Ovary (tissue), 9 donors: ENCODE results near the gene ZNF837. TPM values are rescaled to one million over a fixed set of nuclear protein-coding genes. Genes with fewer than 3 reads are reported as not detected.
A peak's percentile ranks its signal among the peaks of the same experiment; 100 is the strongest.

Source experiments
- DNase-seq, 5 donors: peaks; one replicate each; pipeline ENCODE4 v3.0.0-alpha.2; 2019 to 2020
- H3K27ac ChIP-seq, 2 donors: fragments of 200-600 bp; one replicate each; pipeline versions ENCODE4 v1.5.1 to v1.8.0; 2019 to 2022
- H3K27me3 ChIP-seq: fragments of 200-600 bp; one replicate; pipeline ENCODE4 v1.8.0; 2022
- H3K36me3 ChIP-seq: fragments of 200-600 bp; sonication (generic); one replicate; pipeline ENCODE4 v1.5.1; 2019
- H3K4me1 ChIP-seq: one replicate; pipeline ENCODE4 v1.8.1; 2013; ENCODE audit warnings: mild to moderate bottlenecking, moderate library complexity; ENCODE audit not compliant: insufficient read depth
- H3K4me3 ChIP-seq: fragments of 200-600 bp; sonication (generic); one replicate; pipeline ENCODE4 v1.5.1; 2017
- H3K9me3 ChIP-seq, 2 donors: fragments of 200-600 bp in 1 of 2; sonication (generic) in 1 of 2; one replicate each; pipeline versions ENCODE4 v1.5.1 to v1.8.1; 2013 to 2019; ENCODE audit warnings: mild to moderate bottlenecking in 1 of 2, moderate library complexity in 1 of 2
- EP300 ChIP-seq: sonication (generic); formaldehyde crosslinking; IDR thresholded peaks from one replicate; pipeline ENCODE4 v1.6.1; 2017; ENCODE audit warnings: antibody characterized with exemption
- POLR2A ChIP-seq: fragments of 450-650 bp; IDR thresholded peaks from one replicate; pipeline ENCODE4 v1.6.1; 2017; ENCODE audit warnings: antibody characterized with exemption, mild to moderate bottlenecking, moderate library complexity
- WGBS, 3 donors: extraction: QIAGEN DNeasy Blood & Tissue Kit in 1 of 3; methylation state at CpG; one replicate each; pipeline versions ENCODE4 v1.1.5 to v1.1.7; 2013 to 2017; 5-methylcytosine and 5-hydroxymethylcytosine counted together
- intact Hi-C, 4 donors: fragments of 100-400 bp; cut with DNase I; formaldehyde crosslinking; loops; one replicate each; pipeline versions ENCODE4 v1.11.0 to v1.15.1; 2022 to 2023
- polyA plus RNA-seq, 2 donors: library from polyadenylated mRNA; stranded (reverse); fragments of 200-250 nt in 1 of 2; fragments of 350-450 nt in 1 of 2; fragmentation: Illumina TruSeq in 1 of 2; extraction: RNeasy Lipid Tissue Mini Kit (QIAGEN cat#74804) in 1 of 2; gene quantifications; one replicate each; pipeline ENCODE4 v1.2.3, GENCODE V29; 2013 to 2014
- total RNA-seq, 7 donors: library from RNA; depleted of rRNA in 2 of 7; stranded (reverse); fragments of >200 nt in 2 of 7; fragmentation: NEBNext Ultra II Directional in 3 of 7; extraction: Animal tissue kit (Norgen Biotek cat#: 25700) in 3 of 7; gene quantifications; one replicate each; pipeline versions ENCODE4 v1.1.0 to v1.2.4, GENCODE V29; 2016 to 2023
- TF ChIP-seq, protein P1 (sequence below), 3 donors: fragments of 450-650 bp in 2 of 3; fragments of 200-600 bp in 1 of 3; IDR thresholded peaks; one replicate each; pipeline versions ENCODE4 v1.5.1 to v1.8.0; 2016 to 2022; ENCODE audit warnings: antibody characterized with exemption in 3 of 3, mild to moderate bottlenecking in 1 of 3
- donor health status: DM: no; HTN: no; CAD: no; lungs with moderate emphysema.
- donor health status: DM: no; HTN: no; CAD: no.
- donor health status: Bipolar disorder and iron deficiency.
- donor health status: DM: yes; HTN: yes; CAD: no.
- donor health status: DM: no; HTN: no; CAD: no.
- donor health status: DM: yes; HTN: yes; CAD: no.

The ZNF837 gene
- total and polyA plus RNA-seq, 9 donors = 1.4 to 3.2 (median 2.5) TPM; not detected in 1

- Histone ChIP-seq H3K27me3 (peaks cover 5% of the 10 kb centered on the region), H3K36me3 (no peaks in the 10 kb centered on the region), H3K4me3 (no peak overlapping the region), H3K27ac (no peak overlapping the region), H3K4me1 (peaks cover 14% of the 10 kb centered on the region), H3K9me3 (no peaks in the 10 kb centered on the region)
- WGBS, 3 donors = 34 to 50% (median 44%) methylated on average over 7 of the region's 7 CpGs
- TF ChIP-seq POLR2A = no peak
- TF ChIP-seq, protein P1, sequence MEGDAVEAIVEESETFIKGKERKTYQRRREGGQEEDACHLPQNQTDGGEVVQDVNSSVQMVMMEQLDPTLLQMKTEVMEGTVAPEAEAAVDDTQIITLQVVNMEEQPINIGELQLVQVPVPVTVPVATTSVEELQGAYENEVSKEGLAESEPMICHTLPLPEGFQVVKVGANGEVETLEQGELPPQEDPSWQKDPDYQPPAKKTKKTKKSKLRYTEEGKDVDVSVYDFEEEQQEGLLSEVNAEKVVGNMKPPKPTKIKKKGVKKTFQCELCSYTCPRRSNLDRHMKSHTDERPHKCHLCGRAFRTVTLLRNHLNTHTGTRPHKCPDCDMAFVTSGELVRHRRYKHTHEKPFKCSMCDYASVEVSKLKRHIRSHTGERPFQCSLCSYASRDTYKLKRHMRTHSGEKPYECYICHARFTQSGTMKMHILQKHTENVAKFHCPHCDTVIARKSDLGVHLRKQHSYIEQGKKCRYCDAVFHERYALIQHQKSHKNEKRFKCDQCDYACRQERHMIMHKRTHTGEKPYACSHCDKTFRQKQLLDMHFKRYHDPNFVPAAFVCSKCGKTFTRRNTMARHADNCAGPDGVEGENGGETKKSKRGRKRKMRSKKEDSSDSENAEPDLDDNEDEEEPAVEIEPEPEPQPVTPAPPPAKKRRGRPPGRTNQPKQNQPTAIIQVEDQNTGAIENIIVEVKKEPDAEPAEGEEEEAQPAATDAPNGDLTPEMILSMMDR (IDR thresholded peaks at IDR 0.05) = no peak
- TF ChIP-seq EP300 = no peak
- intact Hi-C loops = no loop called here
- no peak for DNase-seq
Observed at GRCh38 chr19:58397533-58398037, 16.8 kb upstream of the ZNF837 start.

DNA sequence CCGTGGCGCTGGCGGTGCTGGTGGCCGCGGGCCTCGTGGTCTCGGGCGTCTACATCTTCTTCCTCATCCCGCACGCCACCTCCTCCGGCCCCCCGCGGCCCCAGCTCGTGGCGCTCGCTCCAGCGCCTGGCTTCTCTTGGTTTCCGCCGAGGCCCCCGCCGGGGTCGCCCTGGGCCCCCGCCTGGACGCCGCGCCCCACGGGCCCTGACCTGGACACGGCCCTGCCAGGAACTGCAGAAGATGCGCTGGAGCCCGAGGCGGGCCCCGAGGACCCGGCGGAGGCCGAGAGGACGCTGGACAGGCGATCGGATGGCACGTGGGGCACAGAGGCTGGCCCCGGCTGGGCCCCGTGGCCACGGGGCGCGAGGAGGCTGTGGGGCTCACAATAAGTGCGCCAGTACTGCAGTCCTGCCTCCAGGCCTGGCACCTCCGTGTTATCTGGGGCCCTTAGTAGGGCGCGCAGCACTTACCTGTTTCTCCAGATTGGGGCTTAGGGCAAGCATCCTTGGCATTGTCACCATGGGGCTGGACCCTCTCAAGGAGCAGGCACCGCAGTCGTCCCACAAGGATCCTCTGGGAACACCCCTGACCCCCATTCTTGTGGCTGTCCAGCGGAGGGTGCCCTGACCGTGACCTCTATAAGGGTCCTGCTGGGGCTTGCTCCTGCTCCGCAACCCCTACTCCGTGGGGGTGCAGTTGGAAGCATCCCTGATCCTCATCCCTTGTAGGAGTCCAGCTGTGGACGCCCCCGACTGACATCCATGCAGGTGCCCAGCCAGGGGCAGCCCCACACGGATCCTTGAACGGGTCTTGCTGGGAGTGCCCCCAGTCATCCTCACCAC is 16.1 kb upstream of the ZNF837 start:
- 15 to 32% (median 29%) methylated on average over 41 to 58 of the region's 58 CpGs for WGBS, 3 donors
- intact Hi-C loops = no loop called here
- Histone ChIP-seq H3K9me3 (no peaks in the 10 kb centered on the region), H3K4me1 (peaks cover 13% of the 10 kb centered on the region), H3K27me3 (peaks cover 5% of the 10 kb centered on the region), H3K36me3 (no peaks in the 10 kb centered on the region), H3K27ac (no peak overlapping the region), H3K4me3 (no peak overlapping the region)
- DNase-seq = no peak
- TF ChIP-seq, protein P1 (IDR thresholded peaks at IDR 0.05) = no peak
- TF ChIP-seq EP300 = no peak

DNA sequence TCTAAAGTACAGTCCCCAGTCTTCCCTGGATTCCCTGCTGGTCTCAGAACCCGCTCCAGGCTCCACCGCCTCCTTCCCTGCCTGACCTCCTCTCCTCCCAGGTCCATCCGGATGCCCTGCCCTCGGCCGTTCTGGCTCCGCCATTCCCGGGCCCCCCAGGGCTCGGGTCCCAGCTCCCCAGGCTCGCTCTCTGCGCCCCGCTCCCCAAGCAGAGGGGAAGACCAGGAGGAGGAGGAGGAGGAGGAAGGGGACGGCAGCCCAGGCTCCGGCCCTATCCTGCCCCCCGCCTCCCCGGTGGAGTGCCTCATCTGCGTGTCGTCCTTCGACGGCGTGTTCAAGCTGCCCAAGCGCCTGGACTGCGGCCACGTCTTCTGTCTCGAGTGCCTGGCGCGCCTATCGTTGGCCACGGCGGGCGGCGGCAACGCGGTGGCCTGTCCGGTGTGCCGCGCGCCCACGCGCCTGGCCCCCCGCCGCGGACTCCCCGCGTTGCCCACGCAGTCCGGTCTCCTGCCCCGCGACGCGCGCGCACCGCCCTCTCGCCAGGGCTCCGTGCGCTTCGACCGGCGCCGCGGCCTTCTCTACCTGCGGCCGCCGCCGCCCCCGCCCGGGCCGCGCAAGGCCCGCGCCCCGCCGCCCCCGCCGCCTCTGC is 15.3 kb upstream of the ZNF837 start:
- H3K27ac ChIP-seq = no peak overlapping the region
- WGBS, 3 donors = 1 to 4% (median 1%) methylated on average over 56 to 75 of the region's 75 CpGs
- no peaks in the 10 kb centered on the region for H3K36me3 ChIP-seq
- H3K9me3 ChIP-seq = no peaks in the 10 kb centered on the region
- H3K27me3 ChIP-seq = peaks cover 5% of the 10 kb centered on the region
- H3K4me1 ChIP-seq = peaks cover 12% of the 10 kb centered on the region
- TF ChIP-seq POLR2A (no peak), EP300 (no peak)
- TF ChIP-seq, protein P1 (IDR thresholded peaks at IDR 0.05) = no peak
- H3K4me3 ChIP-seq = no peak overlapping the region
- intact Hi-C loops = no loop called here
- DNase-seq = no peak

GRCh38 chr19:58395220-58395978 is 14.6 kb upstream of the ZNF837 start, which contains the start of gene RNF225:
Gene RNF225, plus strand, starts transcription at chr19:58395656. Its CDS starts 434 bp downstream, at chr19:58396090.
- TF ChIP-seq, protein P1 (IDR thresholded peaks at IDR 0.05) = no peak
- no peak for TF ChIP-seq EP300
- no peak for TF ChIP-seq POLR2A
- intact Hi-C loops = no loop called here
- Histone ChIP-seq H3K4me3 (no peak within 1 kb of the TSS), H3K36me3 (no peaks in the 10 kb centered on the region), H3K27ac (no peak within 1 kb of the TSS), H3K27me3 (peaks cover 5% of the 10 kb centered on the region), H3K4me1 (peaks cover 7% of the 10 kb centered on the region), H3K9me3 (no peaks in the 10 kb centered on the region)
- WGBS, 3 donors = 24 to 27% (median 25%) methylated on average over 21 of the region's 21 CpGs
- DNase-seq = peak in 1 of 5 donors; percentile 18
